T-helper 1 cell treated with Interleukin-12 subunit alpha and Interleukin-12 subunit beta and Interleukin-4 antibody, amounts not matched to agents 30 μg/mL and 1 μg/mL, for 36 hours (primary cell): ENCODE data around the gene EMC8.

Source experiments
- H3K27ac Mint-ChIP-seq: one replicate; pipeline ENCODE4 v1.8.0; 2021; ENCODE audit warnings: mild to moderate bottlenecking, mixed read lengths
- H3K27me3 Mint-ChIP-seq: one replicate; pipeline ENCODE4 v1.8.0; 2021; ENCODE audit warnings: low read depth, mixed read lengths
- H3K36me3 Mint-ChIP-seq: one replicate; pipeline ENCODE4 v1.8.0; 2021; ENCODE audit warnings: low read depth, mixed read lengths
- H3K4me1 Mint-ChIP-seq: one replicate; pipeline ENCODE4 v1.8.0; 2021; ENCODE audit warnings: low read depth, mixed read lengths
- H3K4me3 Mint-ChIP-seq: one replicate; pipeline ENCODE4 v1.8.0; 2021; ENCODE audit warnings: mild to moderate bottlenecking, moderate library complexity, mixed read lengths
- H3K9me3 Mint-ChIP-seq: one replicate; pipeline ENCODE4 v1.8.0; 2021; ENCODE audit warnings: mixed read lengths

EMC8 gene

GRCh38 chr16:85799497-85800320 is at the start of gene EMC8, which contains the start of gene COX4I1:
Gene EMC8 (minus strand): TSS chr16:85799544. CDS start chr16:85799295, 249 bp downstream.
Gene COX4I1 (plus strand): TSS chr16:85799695. CDS start chr16:85801206, 1,511 bp downstream.
- H3K9me3 Mint-ChIP-seq, result no peaks in the 10 kb centered on the region
- H3K36me3 Mint-ChIP-seq, result peaks cover 40% of the 10 kb centered on the region
- H3K27ac Mint-ChIP-seq, result peak within 1 kb of the TSS; percentile 95
- H3K4me1 Mint-ChIP-seq, result peaks cover 37% of the 10 kb centered on the region
- no peaks in the 10 kb centered on the region for H3K27me3 Mint-ChIP-seq
- H3K4me3 Mint-ChIP-seq, result peak within 1 kb of the TSS; percentile 88

- peaks cover 4% of the 10 kb centered on the region for H3K4me1 Mint-ChIP-seq
- H3K9me3 Mint-ChIP-seq, result no peaks in the 10 kb centered on the region
- H3K4me3 Mint-ChIP-seq, result no peak overlapping the region
- H3K27ac Mint-ChIP-seq, result no peak overlapping the region
- H3K36me3 Mint-ChIP-seq, result no peaks in the 10 kb centered on the region
- H3K27me3 Mint-ChIP-seq, result peaks cover 42% of the 10 kb centered on the region
Measured at GRCh38 chr16:85848986-85849385, 49.6 kb upstream of the EMC8 start.

GRCh38 chr16:85847681-85848601 is 48.6 kb upstream of the EMC8 start:
- H3K27ac Mint-ChIP-seq, result no peak overlapping the region
- no peak overlapping the region for H3K4me3 Mint-ChIP-seq
- H3K36me3 Mint-ChIP-seq, result no peaks in the 10 kb centered on the region
- no peaks in the 10 kb centered on the region for H3K9me3 Mint-ChIP-seq
- peaks cover 37% of the 10 kb centered on the region for H3K27me3 Mint-ChIP-seq
- H3K4me1 Mint-ChIP-seq, result peaks cover 4% of the 10 kb centered on the region

- peaks cover 35% of the 10 kb centered on the region for H3K27me3 Mint-ChIP-seq
- no peaks in the 10 kb centered on the region for H3K9me3 Mint-ChIP-seq
- H3K4me3 Mint-ChIP-seq, result no peak overlapping the region
- H3K4me1 Mint-ChIP-seq, result peaks cover 4% of the 10 kb centered on the region
- H3K36me3 Mint-ChIP-seq, result no peaks in the 10 kb centered on the region
- H3K27ac Mint-ChIP-seq, result no peak overlapping the region
Measured at GRCh38 chr16:85847036-85847435, 47.7 kb upstream of the EMC8 start.

GRCh38 chr16:85846461-85846860 is 47.1 kb upstream of the EMC8 start:
- Mint-ChIP-seq H3K4me3 (no peak overlapping the region), H3K36me3 (no peaks in the 10 kb centered on the region), H3K4me1 (peaks cover 4% of the 10 kb centered on the region), H3K27me3 (peaks cover 30% of the 10 kb centered on the region), H3K27ac (no peak overlapping the region), H3K9me3 (no peaks in the 10 kb centered on the region)

- no peak overlapping the region for H3K27ac Mint-ChIP-seq
- peaks cover 4% of the 10 kb centered on the region for H3K4me1 Mint-ChIP-seq
- H3K4me3 Mint-ChIP-seq, result no peak overlapping the region
Measured at GRCh38 chr16:85845266-85845665, 45.9 kb upstream of the EMC8 start.

GRCh38 chr16:85844786-85845185 is 45.4 kb upstream of the EMC8 start:
- Mint-ChIP-seq H3K27me3 (peaks cover 16% of the 10 kb centered on the region), H3K27ac (no peak overlapping the region), H3K4me3 (no peak overlapping the region), H3K4me1 (peaks cover 4% of the 10 kb centered on the region), H3K36me3 (no peaks in the 10 kb centered on the region), H3K9me3 (no peaks in the 10 kb centered on the region)

More at GRCh38 chr16:85845266-85845665, 45.9 kb upstream of the EMC8 start:
- Mint-ChIP-seq H3K36me3 (no peaks in the 10 kb centered on the region), H3K9me3 (no peaks in the 10 kb centered on the region), H3K27me3 (peaks cover 21% of the 10 kb centered on the region)

GRCh38 chr16:85844169-85844481 is 44.8 kb upstream of the EMC8 start:
- no peaks in the 10 kb centered on the region for H3K9me3 Mint-ChIP-seq

GRCh38 chr16:85843471-85844168 is 44.3 kb upstream of the EMC8 start:
- H3K27ac Mint-ChIP-seq, result no peak overlapping the region
- H3K9me3 Mint-ChIP-seq, result no peaks in the 10 kb centered on the region
- peaks cover 13% of the 10 kb centered on the region for H3K27me3 Mint-ChIP-seq
- H3K36me3 Mint-ChIP-seq, result no peaks in the 10 kb centered on the region
- no peak overlapping the region for H3K4me3 Mint-ChIP-seq
- peaks cover 4% of the 10 kb centered on the region for H3K4me1 Mint-ChIP-seq

More at GRCh38 chr16:85844169-85844481, 44.8 kb upstream of the EMC8 start:
- Mint-ChIP-seq H3K4me3 (no peak overlapping the region), H3K27ac (no peak overlapping the region), H3K36me3 (no peaks in the 10 kb centered on the region), H3K4me1 (peaks cover 4% of the 10 kb centered on the region), H3K27me3 (peaks cover 13% of the 10 kb centered on the region)

- Mint-ChIP-seq H3K4me1 (peaks cover 4% of the 10 kb centered on the region), H3K36me3 (no peaks in the 10 kb centered on the region), H3K4me3 (no peak overlapping the region), H3K9me3 (no peaks in the 10 kb centered on the region), H3K27ac (no peak overlapping the region), H3K27me3 (peaks cover 13% of the 10 kb centered on the region)
Measured at GRCh38 chr16:85842848-85843247, 43.5 kb upstream of the EMC8 start.

GRCh38 chr16:85842435-85842834 is 43.1 kb upstream of the EMC8 start:
- H3K27me3 Mint-ChIP-seq, result peaks cover 13% of the 10 kb centered on the region
- H3K4me3 Mint-ChIP-seq, result no peak overlapping the region
- H3K4me1 Mint-ChIP-seq, result peaks cover 4% of the 10 kb centered on the region
- no peaks in the 10 kb centered on the region for H3K9me3 Mint-ChIP-seq
- no peaks in the 10 kb centered on the region for H3K36me3 Mint-ChIP-seq
- no peak overlapping the region for H3K27ac Mint-ChIP-seq

- Mint-ChIP-seq H3K4me1 (peaks cover 4% of the 10 kb centered on the region), H3K27ac (no peak overlapping the region), H3K36me3 (no peaks in the 10 kb centered on the region), H3K4me3 (no peak overlapping the region), H3K9me3 (no peaks in the 10 kb centered on the region), H3K27me3 (peaks cover 9% of the 10 kb centered on the region)
Measured at GRCh38 chr16:85840801-85841200, 41.5 kb upstream of the EMC8 start.

GRCh38 chr16:85840395-85840794 is 41.1 kb upstream of the EMC8 start:
- Mint-ChIP-seq H3K4me3 (no peak overlapping the region), H3K27me3 (peaks cover 9% of the 10 kb centered on the region), H3K36me3 (no peaks in the 10 kb centered on the region), H3K9me3 (no peaks in the 10 kb centered on the region), H3K27ac (no peak overlapping the region), H3K4me1 (peaks cover 4% of the 10 kb centered on the region)

GRCh38 chr16:85839681-85840240 is 40.4 kb upstream of the EMC8 start:
- Mint-ChIP-seq H3K27ac (no peak overlapping the region), H3K36me3 (no peaks in the 10 kb centered on the region), H3K4me3 (no peak overlapping the region), H3K4me1 (peaks cover under 1% of the 10 kb centered on the region), H3K9me3 (no peaks in the 10 kb centered on the region), H3K27me3 (peaks cover 6% of the 10 kb centered on the region)
